ENCODE measurements around the gene CNNM4.
A peak's percentile ranks its signal among the peaks of the same experiment; 100 is the strongest.

The CNNM4 gene

DNA sequence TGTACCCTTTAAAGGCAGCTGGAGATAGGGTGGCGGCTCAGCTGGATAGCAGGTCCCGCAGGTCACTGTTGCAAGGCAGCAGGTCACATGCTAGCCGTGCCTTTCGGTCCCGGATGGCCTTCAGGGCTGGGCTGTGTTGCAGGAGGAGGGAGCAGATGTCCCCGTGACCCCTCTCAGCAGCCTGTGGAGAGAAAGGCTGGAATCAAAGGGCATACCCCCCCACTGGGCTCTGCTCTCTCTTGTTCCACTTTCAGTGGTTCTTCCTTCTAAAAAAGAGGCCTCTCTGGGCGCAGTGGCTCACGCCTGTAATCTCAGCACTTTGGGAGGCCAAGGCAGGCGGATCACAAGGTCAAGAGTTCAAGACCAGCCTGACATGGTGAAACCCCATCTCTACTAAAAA lies 87.6 kb downstream of the CNNM4 start:
- H3K4me1 Mint-ChIP-seq, result peaks cover 0 to 3% of the 10 kb centered on the region in 2 donors
- DNase-seq, result no peak
- no peak overlapping the region for H3K27ac Mint-ChIP-seq
- no peaks in the 10 kb centered on the region for H3K9me3 Mint-ChIP-seq
- no peak overlapping the region for H3K4me3 Mint-ChIP-seq
- H3K36me3 Mint-ChIP-seq, result peaks cover 29 to 42% of the 10 kb centered on the region in 2 donors
- ATAC-seq (replicated peaks), result no peak
- no peaks in the 10 kb centered on the region for H3K27me3 Mint-ChIP-seq

DNA sequence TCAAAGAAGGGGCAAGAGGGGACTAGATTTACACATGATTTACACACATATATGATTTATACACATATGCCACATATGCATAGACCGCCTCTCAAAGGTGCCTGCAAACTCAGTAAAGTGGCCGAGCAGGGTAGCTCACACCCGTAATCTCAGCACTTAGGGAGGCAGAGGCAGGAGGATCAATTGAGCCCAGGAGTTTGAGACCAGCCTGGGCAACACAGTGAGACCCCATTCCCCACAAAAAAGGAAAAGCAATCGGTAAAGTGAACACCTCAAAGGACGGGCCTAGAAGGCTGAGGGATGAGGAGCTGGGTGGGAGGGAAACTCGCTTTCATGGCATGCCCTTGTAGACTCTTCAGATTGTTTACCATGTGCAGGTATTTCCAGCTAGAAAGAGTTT lies 92.0 kb downstream of the CNNM4 start:
- ATAC-seq (replicated peaks), result no peak
- no peaks in the 10 kb centered on the region for H3K27me3 Mint-ChIP-seq
- H3K36me3 Mint-ChIP-seq, result peaks cover 25 to 34% of the 10 kb centered on the region in 2 donors
- no peak for DNase-seq
- H3K4me3 Mint-ChIP-seq, result no peak overlapping the region
- no peaks in the 10 kb centered on the region for H3K9me3 Mint-ChIP-seq
- H3K4me1 Mint-ChIP-seq, result peaks cover 15 to 22% of the 10 kb centered on the region in 2 donors
- no peak overlapping the region for H3K27ac Mint-ChIP-seq

DNA sequence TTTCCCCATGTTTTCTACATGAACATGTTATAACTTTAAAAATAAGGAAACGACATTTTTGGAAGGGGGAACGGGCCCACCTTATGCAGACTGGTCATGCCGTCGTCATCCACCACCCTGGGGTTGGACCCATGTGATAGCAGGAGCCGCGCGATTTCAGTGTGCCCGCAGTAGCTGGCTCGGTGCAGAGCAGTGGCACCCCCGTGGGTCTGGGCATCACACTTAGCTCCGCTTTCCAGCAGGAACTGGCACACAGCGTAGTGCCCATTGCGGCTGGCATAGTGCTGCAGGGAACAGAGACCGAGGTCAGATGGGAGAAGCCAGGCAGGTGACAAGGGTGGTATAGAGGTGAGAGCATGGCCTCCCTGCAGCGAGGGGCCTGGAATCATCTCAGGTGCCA lies 92.6 kb downstream of the CNNM4 start:
- Mint-ChIP-seq H3K36me3 (peaks cover 24 to 29% of the 10 kb centered on the region in 2 donors), H3K4me1 (peaks cover 17 to 25% of the 10 kb centered on the region in 2 donors), H3K27me3 (no peaks in the 10 kb centered on the region), H3K27ac (no peak overlapping the region), H3K4me3 (no peak overlapping the region), H3K9me3 (no peaks in the 10 kb centered on the region)
- DNase-seq (no peak), ATAC-seq (replicated peaks) (no peak)

DNA sequence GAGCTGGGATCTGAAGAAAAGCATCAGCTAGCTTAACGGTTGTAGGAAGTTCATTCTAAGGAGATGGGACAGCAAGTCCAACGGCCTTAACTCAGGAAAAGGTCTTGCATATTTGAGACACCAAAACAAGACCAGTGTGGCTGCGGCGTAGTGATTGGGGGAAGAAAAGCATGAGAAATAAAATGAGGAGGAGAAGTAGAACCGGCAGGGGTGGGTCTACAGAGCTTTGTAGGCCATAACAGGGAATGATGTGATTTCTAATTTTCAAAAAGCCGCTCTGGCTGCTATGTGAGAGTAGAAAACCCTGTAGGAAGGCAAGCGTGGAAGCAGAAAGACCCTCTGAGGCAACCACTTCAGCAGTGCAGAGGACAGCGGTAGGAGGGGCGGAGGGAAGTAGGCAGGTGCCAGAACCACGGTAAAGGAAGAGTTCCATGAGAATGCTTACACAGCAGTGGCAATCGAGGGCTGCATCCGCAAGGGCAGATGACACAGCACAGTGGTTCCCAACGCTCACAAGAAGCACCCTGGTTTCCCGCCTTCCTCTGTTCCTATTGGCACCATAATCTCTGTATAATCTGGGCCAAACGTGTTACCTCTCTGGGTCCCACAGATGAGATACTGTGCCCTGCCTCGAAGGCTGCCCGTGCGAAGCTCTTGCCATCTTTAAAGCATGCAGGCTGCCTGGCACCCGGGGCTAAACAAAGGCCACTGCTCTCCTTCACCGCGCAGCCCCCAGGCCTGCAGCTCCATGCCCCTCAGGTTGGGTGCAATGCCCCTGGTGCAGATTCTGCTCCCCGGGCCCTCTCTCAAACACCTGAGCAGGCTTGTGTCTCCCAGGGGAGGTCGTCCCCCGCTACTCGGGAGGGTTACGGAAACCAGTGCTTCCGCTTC lies 96.3 kb downstream of the CNNM4 start:
- H3K27me3 Mint-ChIP-seq, result no peaks in the 10 kb centered on the region
- peaks cover 32 to 42% of the 10 kb centered on the region in 2 donors for H3K36me3 Mint-ChIP-seq
- no peak for ATAC-seq (replicated peaks)
- DNase-seq, result no peak
- H3K4me3 Mint-ChIP-seq, result peak overlapping the region; percentile 97 to 99
- peaks cover 29 to 50% of the 10 kb centered on the region in 2 donors for H3K4me1 Mint-ChIP-seq
- peak overlapping the region; percentile 98 for H3K27ac Mint-ChIP-seq
- no peaks in the 10 kb centered on the region for H3K9me3 Mint-ChIP-seq

DNA sequence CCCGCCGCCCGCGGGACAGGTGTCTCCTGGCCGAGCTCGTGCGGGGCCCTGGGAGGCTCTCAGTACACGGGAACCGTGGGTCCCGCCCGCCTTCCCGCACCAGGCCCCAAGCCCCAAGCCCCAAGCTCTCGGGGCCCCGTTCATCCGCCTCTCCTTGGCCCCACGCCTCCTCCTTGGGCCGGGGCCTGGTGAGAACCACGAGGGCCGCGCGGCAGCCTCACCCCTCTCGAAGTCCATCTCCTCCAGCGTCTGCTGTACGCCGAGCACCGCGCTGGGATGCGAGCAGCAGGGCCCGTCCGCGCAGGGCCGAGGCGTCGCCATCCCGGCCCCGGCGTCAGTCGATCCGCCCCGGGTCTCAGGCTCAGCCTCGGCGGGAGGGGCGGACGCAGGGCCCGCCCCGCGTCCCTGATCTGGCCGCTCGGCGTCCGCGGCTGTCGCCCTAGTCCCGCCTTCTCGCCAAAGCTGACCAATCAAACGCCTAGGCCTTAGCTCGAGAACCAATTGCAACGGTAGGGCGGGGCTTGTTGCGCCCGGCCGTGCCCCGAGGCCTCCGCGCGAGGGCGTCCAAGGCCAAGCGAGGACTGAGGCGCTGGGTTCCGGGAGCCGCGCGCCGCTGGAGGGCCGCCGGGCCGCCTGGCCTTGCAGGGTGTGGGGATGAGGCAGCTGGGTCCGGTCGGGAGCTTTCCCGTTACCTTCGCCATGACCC lies 97.1 kb downstream of the CNNM4 start, which contains the start of gene ANKRD39:
ANKRD39 (minus strand) TSS at position 350 of the 706 bp plus-strand sequence; CDS start at position 321, 29 bp downstream.
- no peaks in the 10 kb centered on the region for H3K9me3 Mint-ChIP-seq
- peak within 1 kb of the TSS; percentile 97 to 99 for H3K4me3 Mint-ChIP-seq
- H3K4me1 Mint-ChIP-seq, result peaks cover 29 to 50% of the 10 kb centered on the region in 2 donors
- H3K27ac Mint-ChIP-seq, result peak within 1 kb of the TSS; percentile 98
- H3K27me3 Mint-ChIP-seq, result no peaks in the 10 kb centered on the region
- ATAC-seq (replicated peaks), result peak; percentile 92 to 93
- peaks cover 29 to 39% of the 10 kb centered on the region in 2 donors for H3K36me3 Mint-ChIP-seq
- DNase-seq, result peak; percentile 98

DNA sequence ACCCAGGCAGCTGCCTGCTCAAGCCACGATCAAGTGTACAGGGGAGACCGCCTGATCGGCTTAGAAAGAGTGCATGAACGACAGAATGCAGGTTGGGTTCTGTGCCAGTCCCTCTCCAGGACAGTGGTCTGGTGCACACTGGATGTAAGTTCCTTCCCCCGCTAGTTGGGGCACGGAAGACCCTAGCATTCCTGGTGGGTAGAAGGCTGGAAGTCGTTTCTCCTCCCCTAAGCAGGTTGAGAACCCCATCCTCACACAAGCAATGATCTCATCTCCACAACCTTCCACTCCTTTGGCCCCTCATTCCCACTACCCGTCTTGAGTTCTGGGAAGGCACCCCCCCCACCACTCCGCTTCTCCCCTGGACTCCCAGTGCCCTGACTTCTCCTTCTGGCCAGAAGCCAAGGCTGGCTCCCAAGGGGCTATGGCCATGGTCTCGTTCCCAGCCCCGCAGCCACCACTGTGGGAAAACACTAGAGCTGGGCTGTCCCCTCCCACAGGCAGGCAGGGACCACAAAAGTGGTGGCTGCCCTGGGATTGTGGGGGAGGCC lies 98.5 kb downstream of the CNNM4 start:
- Mint-ChIP-seq H3K4me3 (peak overlapping the region; percentile 97 to 99), H3K27me3 (peaks cover 0 to 6% of the 10 kb centered on the region in 2 donors), H3K27ac (peak overlapping the region; percentile 88), H3K9me3 (no peaks in the 10 kb centered on the region), H3K4me1 (peaks cover 29 to 50% of the 10 kb centered on the region in 2 donors), H3K36me3 (peaks cover 32 to 41% of the 10 kb centered on the region in 2 donors)
- no peak for ATAC-seq (replicated peaks)
- no peak for DNase-seq

DNA sequence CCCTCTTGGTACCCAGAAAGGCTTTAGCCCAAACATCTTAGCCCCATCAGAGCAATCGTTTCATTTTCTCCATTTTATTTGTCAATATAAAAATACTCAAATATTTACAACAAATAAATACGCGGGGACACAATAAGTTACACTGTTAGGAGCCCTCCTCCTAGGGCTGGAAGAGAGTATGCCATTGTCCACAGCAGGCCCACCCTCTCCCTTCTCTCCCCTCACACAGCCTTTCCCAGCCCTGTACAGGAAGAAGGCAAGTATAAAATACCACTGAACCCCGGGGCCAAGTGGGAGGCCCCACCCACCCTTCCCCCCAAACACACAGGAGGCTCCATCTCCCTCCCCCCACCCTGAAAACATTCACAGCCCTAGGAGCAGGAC lies 99.0 kb downstream of the CNNM4 start:
- ATAC-seq (replicated peaks), result no peak
- H3K27ac Mint-ChIP-seq, result no peak overlapping the region
- peaks cover 29 to 50% of the 10 kb centered on the region in 2 donors for H3K4me1 Mint-ChIP-seq
- H3K36me3 Mint-ChIP-seq, result peaks cover 36 to 41% of the 10 kb centered on the region in 2 donors
- peaks cover 0 to 6% of the 10 kb centered on the region in 2 donors for H3K27me3 Mint-ChIP-seq
- DNase-seq, result no peak
- peak overlapping the region in 1 of 2 donors; percentile 99 for H3K4me3 Mint-ChIP-seq
- no peaks in the 10 kb centered on the region for H3K9me3 Mint-ChIP-seq

DNA sequence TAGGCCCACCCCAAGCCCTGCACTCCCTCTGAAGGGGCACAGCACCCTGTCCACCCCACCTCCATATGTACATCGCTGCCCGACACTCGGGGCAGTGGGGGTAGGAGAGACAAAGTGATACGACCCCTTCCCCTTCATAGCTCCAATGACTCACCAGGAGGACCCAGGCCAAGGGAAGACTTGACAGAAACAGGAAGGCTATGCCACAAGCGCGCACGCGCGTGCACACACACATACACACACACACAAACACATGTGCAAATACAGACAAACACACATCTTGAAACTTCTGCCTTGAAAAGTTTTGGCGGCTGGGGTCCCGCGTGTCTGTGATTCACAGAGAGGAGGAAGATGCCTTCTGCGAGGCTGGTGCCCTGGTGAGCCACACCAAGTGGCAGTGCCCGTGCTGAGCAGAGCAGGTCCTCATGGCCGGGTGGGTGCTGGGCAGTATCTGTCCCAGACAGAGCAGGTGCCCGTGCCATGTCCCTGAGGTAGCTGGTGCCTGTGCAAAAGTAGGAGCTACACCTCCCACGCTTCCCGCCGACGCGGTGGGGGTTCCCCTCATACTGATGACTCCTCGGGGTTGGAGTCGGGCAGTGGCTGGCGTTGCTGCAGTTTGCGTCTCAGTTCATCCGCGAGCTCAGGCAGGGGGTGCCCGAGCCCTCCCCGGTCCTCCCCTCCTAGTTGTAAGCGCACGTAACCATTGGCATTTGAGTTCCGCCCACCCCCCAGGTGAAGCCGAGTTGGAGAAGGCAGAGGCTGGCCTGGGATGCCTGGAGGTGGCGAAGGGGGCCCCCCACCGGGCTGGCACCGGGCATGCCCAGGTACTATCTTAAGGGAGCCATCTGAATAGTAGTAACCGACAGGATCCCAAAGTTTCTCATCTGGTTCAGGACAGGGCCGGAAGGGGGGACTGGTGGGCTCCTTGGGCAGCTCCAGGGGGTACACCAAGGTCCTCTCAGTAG lies 99.6 kb downstream of the CNNM4 start:
- H3K4me1 Mint-ChIP-seq, result peaks cover 25 to 44% of the 10 kb centered on the region in 2 donors
- H3K9me3 Mint-ChIP-seq, result no peaks in the 10 kb centered on the region
- ATAC-seq (replicated peaks), result no peak
- H3K36me3 Mint-ChIP-seq, result peaks cover 41 to 48% of the 10 kb centered on the region in 2 donors
- DNase-seq, result no peak
- no peak overlapping the region for H3K4me3 Mint-ChIP-seq
- H3K27me3 Mint-ChIP-seq, result peaks cover 0 to 8% of the 10 kb centered on the region in 2 donors
- no peak overlapping the region for H3K27ac Mint-ChIP-seq

DNA sequence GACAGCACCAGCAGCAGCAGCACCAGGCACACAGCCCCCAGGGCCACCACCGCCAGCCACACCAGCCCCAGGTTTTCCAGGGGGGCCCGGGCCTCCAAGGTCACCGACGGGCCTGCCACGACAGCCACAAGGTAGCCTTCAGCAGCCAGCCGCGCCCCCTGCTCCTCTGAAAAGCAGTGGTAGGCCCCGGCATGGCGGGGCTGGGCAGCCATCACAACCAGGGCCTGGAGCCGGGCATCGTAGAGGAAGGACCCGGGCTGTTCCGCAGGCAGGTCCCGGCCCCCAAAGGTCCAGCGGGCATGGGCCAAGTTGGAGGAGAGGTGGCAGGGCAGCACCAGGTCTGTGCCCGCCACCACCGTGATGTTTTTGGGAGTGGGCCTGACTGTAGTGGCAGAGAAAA lies 100.4 kb downstream of the CNNM4 start:
- peaks cover 0 to 14% of the 10 kb centered on the region in 2 donors for H3K27me3 Mint-ChIP-seq
- ATAC-seq (replicated peaks), result no peak
- H3K27ac Mint-ChIP-seq, result no peak overlapping the region
- no peak for DNase-seq
- no peak overlapping the region for H3K4me3 Mint-ChIP-seq
- no peaks in the 10 kb centered on the region for H3K9me3 Mint-ChIP-seq
- H3K4me1 Mint-ChIP-seq, result peaks cover 30 to 44% of the 10 kb centered on the region in 2 donors
- H3K36me3 Mint-ChIP-seq, result peaks cover 49 to 54% of the 10 kb centered on the region in 2 donors
